K562 (cell line): ENCODE results near the gene CARD11.

Experiments
- EZH2 ChIP-seq: IDR thresholded peaks from 2 replicates; pipeline ENCODE4 v1.6.1; 2012; ENCODE audit warnings: low read depth, mild to moderate bottlenecking, inconsistent platforms, low read length, borderline replicate concordance
- FOXJ3 ChIP-seq: sonication (generic); formaldehyde crosslinking; IDR thresholded peaks from 2 replicates; pipeline ENCODE4 v1.4.0; 2020; ENCODE audit warnings: mild to moderate bottlenecking, missing genetic modification reagents
- MLLT1 ChIP-seq, 2 experiments: fragments of 450-650 bp; IDR thresholded peaks; 2 replicates each; pipeline ENCODE4 v1.6.1; 2016
- NFRKB ChIP-seq: fragments of 450-650 bp; IDR thresholded peaks from 2 replicates; pipeline ENCODE4 v1.6.1; 2016; ENCODE audit warnings: low read depth
- POLR2AphosphoS5 ChIP-seq: IDR thresholded peaks from 2 replicates; pipeline ENCODE4 v1.6.1; 2011; ENCODE audit warnings: mild to moderate bottlenecking, low read depth, low read length, moderate library complexity; ENCODE audit not compliant: control insufficient read depth, insufficient read depth
- RFX1 ChIP-seq: fragments of 450-650 bp; IDR thresholded peaks from 2 replicates; pipeline ENCODE4 v1.6.1; 2016; ENCODE audit warnings: mild to moderate bottlenecking, moderate library complexity
- RREB1 ChIP-seq: fragments of 250-450 bp; sonication (Bioruptor Pico); IDR thresholded peaks from 2 replicates; pipeline ENCODE4 v1.4.0; 2020
- TF ChIP-seq, protein P1 (sequence below), 2 experiments: fragments of 450-650 bp in 1 of 2; sonication (generic) in 1 of 2; formaldehyde crosslinking in 1 of 2; IDR thresholded peaks in 1 of 2; conservative IDR thresholded peaks in 1 of 2; 2 replicates each; pipeline versions ENCODE4 v1.6.1 to v1.8.1; 2016 to 2023; ENCODE audit warnings: mild to moderate bottlenecking in 2 of 2, moderate library complexity in 2 of 2, inconsistent platforms in 1 of 2, missing genetic modification reagents in 1 of 2

- TF ChIP-seq RFX1 (no peak), MLLT1 (IDR thresholded peaks at IDR 0.05) (no peak), NFRKB (no peak), POLR2AphosphoS5 (no peak), FOXJ3 (CRISPR knock-in tag) (no peak), EZH2 (no peak), RREB1 (CRISPR knock-in tag) (no peak)
- TF ChIP-seq, protein P1, sequence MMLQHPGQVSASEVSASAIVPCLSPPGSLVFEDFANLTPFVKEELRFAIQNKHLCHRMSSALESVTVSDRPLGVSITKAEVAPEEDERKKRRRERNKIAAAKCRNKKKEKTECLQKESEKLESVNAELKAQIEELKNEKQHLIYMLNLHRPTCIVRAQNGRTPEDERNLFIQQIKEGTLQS (IDR thresholded peaks at IDR 0.05): no peak
- TF ChIP-seq, protein P1 (CRISPR knock-in tag; conservative IDR thresholded peaks at IDR 0.05): no peak
Observed at GRCh38 chr7:2968176-2968575, 75.5 kb downstream of the CARD11 start.
